ENCODE measurements around the gene PARP6.

Gene PARP6

GRCh38 chr15:72231066-72231832, 41.1 kb downstream of the PARP6 start, which contains the start of gene PKM:
PKM (minus strand) TSS chr15:72231190; CDS start chr15:72219097, 12,093 bp downstream.
- peak; percentile 94 for DNase-seq (ENCODE audit: low read depth)

GRCh38 chr15:72230197-72231065, 41.9 kb downstream of the PARP6 start:
- peak; percentile 82 for DNase-seq (ENCODE audit: low read depth)

GRCh38 chr15:72229947-72230196, 42.5 kb downstream of the PARP6 start:
- DNase-seq (ENCODE audit: low read depth) = no peak

GRCh38 chr15:72229076-72229946, 43.0 kb downstream of the PARP6 start:
- DNase-seq (ENCODE audit: low read depth) = no peak

GRCh38 chr15:72227720-72228119, 44.6 kb downstream of the PARP6 start:
- no peak for DNase-seq (ENCODE audit: low read depth)

- no peak for DNase-seq (ENCODE audit: low read depth)
Observed at GRCh38 chr15:72227192-72227586, 45.2 kb downstream of the PARP6 start.

- DNase-seq (ENCODE audit: low read depth) = no peak
Observed at GRCh38 chr15:72223278-72223677, 49.1 kb downstream of the PARP6 start.

GRCh38 chr15:72222393-72222792, 50.0 kb downstream of the PARP6 start:
- DNase-seq (ENCODE audit: low read depth) = no peak

GRCh38 chr15:72220687-72221086, 51.7 kb downstream of the PARP6 start:
- no peak for DNase-seq (ENCODE audit: low read depth)

- DNase-seq (ENCODE audit: low read depth) = no peak
Observed at GRCh38 chr15:72217216-72217615, 55.1 kb downstream of the PARP6 start.

GRCh38 chr15:72216079-72216478, 56.3 kb downstream of the PARP6 start:
- DNase-seq (ENCODE audit: low read depth) = no peak

- DNase-seq (ENCODE audit: low read depth) = no peak
Observed at GRCh38 chr15:72207558-72208085, 64.7 kb downstream of the PARP6 start.

- DNase-seq (ENCODE audit: low read depth) = no peak
Observed at GRCh38 chr15:72206677-72207000, 65.7 kb downstream of the PARP6 start.

- DNase-seq (ENCODE audit: low read depth) = no peak
Observed at GRCh38 chr15:72205896-72206676, 66.3 kb downstream of the PARP6 start.

- DNase-seq (ENCODE audit: low read depth) = no peak
Observed at GRCh38 chr15:72205273-72205672, 67.1 kb downstream of the PARP6 start.

- no peak for DNase-seq (ENCODE audit: low read depth)
Observed at GRCh38 chr15:72203507-72203837, 68.9 kb downstream of the PARP6 start.

- DNase-seq (ENCODE audit: low read depth) = no peak
Observed at GRCh38 chr15:72202801-72203506, 69.4 kb downstream of the PARP6 start.

GRCh38 chr15:72202302-72202701, 70.1 kb downstream of the PARP6 start:
- no peak for DNase-seq (ENCODE audit: low read depth)

GRCh38 chr15:72201391-72201921, 70.9 kb downstream of the PARP6 start:
- no peak for DNase-seq (ENCODE audit: low read depth)

GRCh38 chr15:72200395-72201237, 71.7 kb downstream of the PARP6 start:
- DNase-seq (ENCODE audit: low read depth) = no peak
